NCI-H226 (cell line): Measurements from ENCODE around the gene EFEMP1.

ENCODE experiments used
- DNase-seq: peaks from one replicate; pipeline ENCODE4 v3.0.0-alpha.2; 2015

EFEMP1 gene

DNA sequence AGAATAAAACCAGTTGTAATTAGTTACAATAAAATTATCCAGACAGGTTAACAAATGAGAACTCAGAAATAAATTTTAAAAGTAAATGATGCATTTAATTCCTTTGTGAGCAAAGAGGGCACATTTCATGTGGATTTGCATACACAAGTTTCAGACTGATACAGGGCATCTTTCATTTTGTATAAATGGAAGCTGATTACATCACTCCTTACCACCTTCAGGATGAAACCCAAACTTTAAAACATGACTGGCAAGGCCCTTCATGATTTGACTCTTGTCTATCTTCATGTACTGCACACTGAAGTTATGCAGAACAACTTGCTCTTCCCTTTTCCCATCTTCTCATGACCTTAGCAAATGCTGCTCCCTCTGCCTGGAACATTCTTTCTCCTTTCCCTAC lies 26.9 kb downstream of the EFEMP1 start:
- no peak for DNase-seq

- no peak for DNase-seq
These were observed 28.9 kb downstream of the EFEMP1 start for GRCh38 chr2:55894720-55895119.

GRCh38 chr2:55891671-55892094 lies 31.9 kb downstream of the EFEMP1 start:
- peak; percentile 63 for DNase-seq

- peak; percentile 32 for DNase-seq
These were observed 34.6 kb downstream of the EFEMP1 start for GRCh38 chr2:55888936-55889335.

GRCh38 chr2:55887901-55888624 lies 35.5 kb downstream of the EFEMP1 start:
- DNase-seq: peak; percentile 66

- peak; percentile 22 for DNase-seq
These were observed 36.2 kb downstream of the EFEMP1 start for GRCh38 chr2:55887351-55887750.

DNA sequence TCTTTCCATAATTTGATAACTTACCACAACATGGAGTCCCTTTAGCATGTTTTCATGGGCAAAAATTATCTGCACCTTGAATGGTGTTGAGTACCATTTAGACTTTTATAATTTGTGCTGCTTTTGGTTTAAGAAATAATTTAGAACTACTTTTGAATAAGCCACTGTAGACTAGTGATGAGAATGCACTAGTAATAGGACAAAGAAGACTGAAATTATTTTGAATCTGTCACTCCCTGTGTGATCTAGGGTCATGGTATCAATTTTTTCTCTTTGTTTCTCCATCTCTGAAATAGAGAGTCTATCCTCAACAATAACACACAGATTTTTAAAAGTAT lies 37.7 kb downstream of the EFEMP1 start:
- DNase-seq: no peak

DNA sequence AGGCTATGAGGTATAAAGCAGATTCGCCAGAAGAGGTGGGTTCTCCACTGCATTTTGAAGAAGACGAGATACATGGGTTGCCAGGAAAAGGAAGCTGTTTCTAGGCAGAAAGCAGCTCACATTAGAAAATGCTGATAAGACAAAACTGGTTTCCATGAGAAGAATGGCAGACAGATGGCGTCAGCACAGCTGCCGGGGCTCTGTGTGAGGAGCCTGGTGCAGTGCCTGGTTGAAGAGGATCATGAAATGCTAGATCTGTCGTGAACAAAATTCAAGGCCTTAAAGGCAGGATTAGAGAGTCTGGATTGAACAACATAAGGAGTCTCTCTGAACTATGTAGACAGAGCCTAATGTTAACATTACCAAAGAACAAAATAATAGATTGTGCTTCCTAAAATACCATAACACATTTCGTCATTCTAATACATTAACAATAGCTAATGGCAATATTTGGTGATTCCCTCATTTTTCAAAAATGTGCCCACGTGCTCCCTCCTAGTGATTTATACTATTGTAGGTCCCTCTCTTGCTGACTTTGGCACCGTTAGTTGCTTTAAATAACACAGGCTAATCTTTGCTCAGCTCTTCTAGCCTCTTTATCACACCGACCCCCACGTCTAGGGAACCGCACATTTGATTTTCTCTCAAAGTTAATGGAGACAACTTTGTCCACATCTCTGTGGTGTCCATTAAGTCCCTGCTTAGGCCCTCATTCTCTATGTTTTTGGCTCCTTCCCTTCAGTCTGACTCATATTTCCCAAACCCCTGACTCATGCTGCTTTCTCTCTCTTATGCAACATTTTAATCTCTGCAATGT lies 38.2 kb downstream of the EFEMP1 start:
- peak; percentile 94 for DNase-seq

DNA sequence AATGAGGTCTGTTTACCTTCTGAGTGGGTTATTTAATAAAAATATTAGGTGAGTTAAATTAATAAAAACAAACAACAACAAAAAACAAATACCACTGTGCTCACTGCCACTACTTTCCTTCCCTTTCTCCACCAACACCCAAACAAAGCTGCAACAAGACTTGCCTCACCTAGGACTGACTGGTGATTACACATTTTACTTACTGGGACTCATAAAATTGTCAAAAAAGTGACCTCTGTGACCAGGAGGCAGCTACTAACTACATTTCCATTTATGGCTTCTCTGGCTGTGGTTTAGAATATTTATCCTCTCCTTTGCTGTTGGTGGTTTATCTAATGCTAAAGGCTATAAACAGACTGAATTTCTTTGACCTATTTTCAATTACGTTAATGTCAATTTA lies 39.8 kb downstream of the EFEMP1 start:
- no peak for DNase-seq

GRCh38 chr2:55883357-55883756 lies 40.2 kb downstream of the EFEMP1 start:
- DNase-seq: peak; percentile 87

DNA sequence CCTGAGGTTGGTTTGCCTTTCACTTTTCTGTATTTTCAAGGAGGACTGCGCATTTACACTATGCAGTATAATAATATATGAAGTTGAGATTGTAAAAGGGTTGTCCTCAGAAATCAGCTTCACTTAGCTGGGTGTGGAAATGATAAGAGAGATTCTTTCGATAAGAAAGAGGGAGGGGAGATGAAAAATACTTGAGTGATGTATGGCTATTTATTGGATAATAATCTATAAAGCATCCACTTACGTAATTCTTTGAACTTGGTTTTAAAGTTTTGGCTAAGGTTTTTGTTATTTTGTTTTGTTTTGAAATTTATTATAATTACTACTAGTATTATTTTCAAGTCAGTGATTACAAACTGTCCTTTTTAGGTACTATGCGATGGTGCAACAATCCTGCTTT lies 40.6 kb downstream of the EFEMP1 start:
- no peak for DNase-seq

GRCh38 chr2:55880416-55881143 lies 43.0 kb downstream of the EFEMP1 start:
- no peak for DNase-seq

DNA sequence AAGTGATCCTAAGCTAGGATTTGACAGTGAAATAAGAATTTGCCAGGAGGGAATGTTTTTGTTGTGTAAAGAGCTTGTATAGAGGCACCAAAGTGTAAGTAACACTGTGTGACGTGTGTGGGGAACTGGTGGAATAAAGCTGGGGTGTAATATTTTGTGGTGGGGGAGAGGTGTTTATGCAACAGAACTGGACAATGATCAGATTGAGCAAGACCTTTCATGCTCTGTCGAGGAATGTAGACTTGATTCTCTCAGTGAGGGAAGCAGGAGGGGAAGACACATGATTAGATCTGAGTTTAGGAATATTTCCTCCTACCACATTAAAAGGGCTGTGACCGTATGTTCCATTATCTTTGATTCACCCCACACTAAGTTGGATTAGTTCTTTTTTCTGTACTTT lies 43.6 kb downstream of the EFEMP1 start:
- DNase-seq: no peak

GRCh38 chr2:55877087-55877436 lies 46.5 kb downstream of the EFEMP1 start:
- DNase-seq: no peak

GRCh38 chr2:55876429-55877086 lies 47.0 kb downstream of the EFEMP1 start:
- no peak for DNase-seq

DNA sequence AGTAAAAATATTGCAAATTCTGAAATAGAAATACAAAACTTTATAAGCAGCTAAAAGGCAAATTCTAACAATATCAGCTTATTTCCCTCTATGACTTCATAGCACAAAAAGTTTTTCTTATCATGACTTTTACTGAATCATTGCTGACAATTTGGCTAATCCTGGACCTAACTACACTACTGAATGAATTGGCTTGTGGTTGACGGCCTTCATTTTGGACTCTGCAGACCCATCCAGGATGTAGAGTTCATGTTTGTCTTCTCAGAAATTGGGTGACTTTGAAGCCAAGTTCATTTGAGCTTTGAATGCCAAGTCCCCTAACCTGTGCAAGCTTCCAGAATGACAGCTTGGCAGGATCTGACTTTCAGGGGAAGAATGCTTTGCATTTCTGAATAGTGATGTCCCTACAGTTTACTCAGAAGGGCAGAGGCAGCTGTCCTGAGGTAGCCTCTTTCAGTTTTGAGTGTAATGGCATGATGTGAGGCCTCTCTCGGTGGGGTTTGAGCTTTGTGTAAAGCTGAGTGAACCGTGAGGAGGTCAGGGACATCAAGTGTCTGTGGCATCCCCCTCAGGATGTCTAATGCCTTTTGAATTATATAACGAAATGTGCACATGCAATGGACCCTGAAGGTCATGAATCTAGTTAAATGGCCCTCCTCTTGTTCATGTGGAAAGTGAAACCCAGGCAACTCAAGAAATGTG lies 48.0 kb downstream of the EFEMP1 start:
- peak; percentile 67 for DNase-seq

GRCh38 chr2:55874338-55874737 lies 49.2 kb downstream of the EFEMP1 start:
- DNase-seq: no peak

GRCh38 chr2:55871637-55872036 lies 51.9 kb downstream of the EFEMP1 start:
- DNase-seq: no peak

DNA sequence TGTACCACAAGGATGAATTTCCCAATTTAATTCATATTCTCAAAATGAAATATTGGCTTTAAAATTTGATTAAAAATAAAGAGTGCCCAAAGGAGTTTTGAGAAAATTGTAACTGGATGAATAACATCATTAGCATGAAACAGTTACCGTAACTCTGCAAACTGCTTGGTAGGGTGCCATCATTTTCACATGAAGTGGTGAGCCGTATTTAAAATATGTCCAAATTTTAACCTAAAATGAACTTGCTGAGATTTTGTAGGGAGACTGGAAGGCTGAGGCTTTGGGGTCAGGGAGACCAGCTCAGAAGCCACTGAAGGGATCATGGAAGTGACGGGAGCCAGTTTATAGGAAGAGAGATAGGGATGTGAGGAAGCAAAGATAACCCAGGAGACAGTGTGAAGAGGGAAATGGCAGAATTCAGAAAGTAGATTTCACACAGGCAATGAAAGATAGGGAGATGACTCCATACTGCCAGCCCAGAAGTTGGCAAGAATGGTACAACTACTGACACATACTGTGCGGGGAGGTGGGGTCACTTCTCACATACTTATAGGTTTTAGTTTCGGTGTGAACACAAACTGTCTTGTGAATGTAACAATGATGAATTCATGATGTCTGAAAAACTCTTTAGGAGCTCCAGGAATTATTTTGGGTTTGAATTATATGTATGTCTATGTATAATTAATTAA lies 53.8 kb downstream of the EFEMP1 start:
- DNase-seq: peak; percentile 44

DNA sequence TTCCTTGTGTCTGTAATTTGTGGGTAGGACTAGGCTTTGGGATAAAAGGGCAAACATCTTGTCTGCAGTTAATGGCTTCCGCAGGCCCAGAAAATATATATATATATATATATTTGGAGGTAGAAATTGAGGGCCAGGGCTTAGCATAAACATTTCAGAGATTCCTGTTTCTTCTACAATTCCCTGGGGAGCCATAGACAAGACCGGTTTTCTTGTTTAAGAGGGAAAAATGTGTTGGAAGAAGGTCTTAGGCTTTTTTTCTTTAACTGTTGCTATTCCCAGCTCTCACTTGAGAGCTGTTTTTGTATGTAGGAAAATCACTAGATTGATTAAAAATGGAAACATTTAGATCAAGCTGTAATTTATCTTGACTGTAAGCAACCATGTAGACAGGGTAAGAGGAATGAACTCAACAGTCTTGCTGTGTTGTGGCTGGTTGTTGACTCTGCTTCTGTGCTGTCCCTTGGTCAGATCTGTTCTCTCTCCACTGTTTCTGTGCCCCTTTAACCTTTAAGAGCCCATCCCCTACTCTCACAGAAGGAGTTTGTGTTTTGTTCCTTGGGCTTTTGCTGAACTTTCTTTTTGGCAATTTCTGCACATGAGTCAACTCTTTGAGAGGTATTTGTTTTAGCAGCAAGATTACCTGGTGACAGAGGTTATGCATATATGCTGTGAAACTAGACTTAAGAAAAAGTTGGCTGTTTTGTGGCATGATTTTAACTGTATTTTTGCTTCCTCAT lies 58.3 kb downstream of the EFEMP1 start:
- DNase-seq: peak; percentile 29

- DNase-seq: no peak
These were observed 59.1 kb downstream of the EFEMP1 start for GRCh38 chr2:55864351-55865084.
